Renal cortical epithelial cell (primary cell): ENCODE data around the gene FNDC5. TPM values are rescaled to one million over a fixed set of nuclear protein-coding genes. Genes with fewer than 3 reads are reported as not detected.

Source experiments
- DNase-seq: peaks from one replicate; pipeline ENCODE4 v3.0.0-alpha.2; 2011; ENCODE audit warnings: low read depth
- total RNA-seq: library from RNA; depleted of rRNA; stranded (reverse); fragments of >200 nt; gene quantifications from 2 replicates; pipeline ENCODE4 v1.2.3, GENCODE V29; 2014

FNDC5 gene
- total RNA-seq, 1 donor from 2014 or later: 0.70 TPM

DNA sequence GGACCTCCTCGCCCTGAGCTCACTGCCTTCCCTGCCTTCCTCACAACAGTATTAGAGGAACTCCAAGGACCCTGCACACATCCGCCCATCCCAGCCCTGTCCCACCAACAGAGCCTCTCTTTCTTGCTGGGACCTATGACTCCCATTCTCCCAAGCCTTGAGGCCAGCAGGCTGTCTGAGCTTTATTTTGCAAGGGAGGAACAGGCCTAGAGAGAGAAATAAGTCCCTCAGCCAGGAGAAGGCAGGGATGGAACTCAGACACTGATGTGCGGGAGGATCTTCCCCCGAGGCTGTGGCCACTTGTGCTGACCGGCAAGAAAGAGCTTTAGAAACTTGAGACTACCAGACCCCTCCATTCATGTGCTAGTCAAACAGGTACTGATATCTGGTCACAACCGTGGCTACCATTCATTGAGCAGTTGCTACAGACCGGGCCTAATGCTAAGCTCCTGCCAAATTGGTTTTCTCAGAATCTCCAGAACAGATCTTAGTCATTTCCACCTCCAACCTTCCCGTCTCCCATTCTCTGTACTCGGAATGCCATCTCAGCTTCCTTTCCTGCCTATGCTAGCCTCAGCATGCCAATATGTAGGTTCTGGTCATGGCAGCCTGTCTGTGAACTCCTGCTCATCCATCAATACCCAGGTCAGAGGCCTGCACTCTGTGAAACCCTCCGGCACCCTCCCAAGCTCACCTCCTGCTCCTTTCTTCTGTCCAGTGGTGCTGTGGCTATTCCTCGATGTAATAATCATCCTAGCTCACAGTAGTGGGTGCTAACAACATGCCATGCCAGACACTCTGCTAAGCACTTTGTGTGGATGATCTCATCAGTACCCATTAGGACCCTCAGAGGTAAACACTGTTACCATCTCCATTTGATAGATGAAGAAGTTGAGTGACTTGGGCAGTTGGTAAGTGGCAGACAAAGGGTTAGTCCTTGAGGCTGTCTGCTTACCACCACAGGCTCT lies 26.7 kb upstream of the FNDC5 start:
- no peak for DNase-seq

DNA sequence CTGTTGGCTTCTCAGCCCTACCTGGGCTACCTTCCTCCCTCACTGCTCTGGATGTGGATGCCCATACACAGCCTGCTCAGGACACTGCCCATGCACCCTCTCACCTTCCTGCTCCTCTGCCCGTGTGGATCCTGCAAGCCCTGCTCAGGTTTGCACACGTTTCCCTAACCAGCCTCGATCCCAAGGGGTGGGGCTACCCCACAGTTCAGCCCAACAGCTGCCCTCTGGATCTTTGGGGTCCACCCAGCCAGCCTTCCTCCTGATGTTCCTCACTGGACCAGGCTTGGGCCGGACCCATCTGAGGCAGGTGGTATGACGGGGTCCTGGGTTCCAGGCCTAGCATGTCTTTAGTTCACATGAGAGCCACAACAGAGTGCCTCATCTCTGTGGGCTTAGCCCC lies 25.7 kb upstream of the FNDC5 start:
- no peak for DNase-seq

GRCh38 chr1:32895325-32896215 lies 24.9 kb upstream of the FNDC5 start:
- DNase-seq: no peak

DNA sequence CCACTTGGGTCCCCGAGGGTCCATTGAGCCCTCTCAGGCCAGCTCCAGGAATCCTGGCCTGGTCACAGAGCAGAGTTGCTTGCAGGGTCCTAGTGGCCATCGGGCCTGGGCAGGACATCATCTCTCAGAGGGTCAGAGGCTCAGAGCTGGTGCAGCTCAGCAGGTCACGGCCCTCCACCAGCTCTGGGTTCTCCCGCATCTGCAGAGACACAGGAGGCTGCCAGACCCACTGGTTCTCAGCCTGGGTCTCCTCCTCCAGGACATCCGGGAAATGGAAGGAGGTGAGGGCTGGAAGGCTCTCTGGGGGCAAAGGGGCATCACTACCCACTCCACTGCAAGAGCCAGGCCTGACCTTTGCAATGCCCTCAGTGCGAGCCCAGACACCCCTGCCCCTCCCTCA lies 24.0 kb upstream of the FNDC5 start:
- DNase-seq: no peak

- no peak for DNase-seq
Observed at GRCh38 chr1:32894019-32894600, 23.4 kb upstream of the FNDC5 start.

GRCh38 chr1:32893198-32894018 lies 22.7 kb upstream of the FNDC5 start:
- DNase-seq: no peak

DNA sequence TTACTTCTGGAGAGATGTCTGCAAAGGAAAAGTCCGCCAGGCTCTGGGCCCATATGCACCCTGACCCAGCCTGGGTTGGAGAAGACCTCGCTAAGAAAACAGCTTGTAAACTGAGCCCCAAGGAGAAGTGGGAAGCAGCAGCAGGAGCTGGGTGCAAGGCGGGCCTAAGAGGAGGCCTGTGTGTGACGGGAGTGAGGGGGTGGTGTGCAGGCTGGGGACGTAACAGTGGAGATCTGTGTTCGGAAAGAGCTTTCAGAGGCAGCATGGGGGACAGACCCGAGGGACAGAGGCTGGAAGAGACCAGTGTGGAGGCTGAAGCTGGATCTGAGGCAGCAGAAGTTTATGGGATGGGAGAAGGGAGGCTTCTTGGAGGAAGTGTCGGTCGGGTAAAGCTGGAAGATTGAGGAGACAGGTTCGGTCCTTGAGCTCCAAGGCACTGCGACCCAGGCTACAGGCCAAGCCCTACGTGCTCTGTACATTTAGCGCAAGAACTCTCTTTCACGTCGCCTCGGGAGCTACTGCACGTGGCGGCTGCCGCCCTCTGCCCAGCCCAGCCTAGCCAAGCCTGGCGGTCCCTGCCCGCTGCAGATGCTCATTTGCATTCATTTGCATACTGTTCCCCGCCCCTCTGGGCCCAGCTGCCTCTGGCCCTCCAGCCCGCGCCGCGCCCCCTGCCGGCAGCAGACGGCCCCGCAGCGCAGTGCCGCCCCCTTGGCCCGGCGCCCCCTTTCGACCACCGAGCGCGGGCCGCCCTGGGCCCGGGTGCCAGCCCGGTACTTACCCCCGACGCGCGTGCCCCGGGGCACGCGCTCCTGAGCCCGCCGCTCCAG lies 21.9 kb upstream of the FNDC5 start:
- DNase-seq: no peak

DNA sequence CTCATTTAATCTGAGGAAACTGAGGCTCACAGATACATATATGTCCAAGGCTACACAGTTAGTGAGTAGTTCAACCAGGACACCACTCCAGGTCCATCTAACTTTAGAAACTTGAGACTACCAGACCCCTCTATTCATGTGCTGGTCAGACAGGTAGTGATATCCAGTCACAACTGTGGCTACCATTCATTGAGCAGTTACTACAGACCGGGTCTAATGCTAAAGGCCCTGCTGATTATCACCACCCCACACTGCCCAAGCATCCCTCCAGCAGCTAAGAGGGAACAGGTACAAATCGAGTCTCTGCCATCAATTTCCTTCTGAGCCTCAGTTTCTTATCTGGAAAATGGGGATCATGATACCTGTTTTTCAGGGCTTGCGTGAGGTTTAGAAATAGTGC lies 20.9 kb upstream of the FNDC5 start:
- DNase-seq: no peak

- no peak for DNase-seq
Observed at GRCh38 chr1:32891241-32891570, 20.5 kb upstream of the FNDC5 start.

GRCh38 chr1:32890516-32891240 lies 20.0 kb upstream of the FNDC5 start:
- DNase-seq: no peak

- no peak for DNase-seq
Observed at GRCh38 chr1:32889731-32890278, 19.1 kb upstream of the FNDC5 start.

DNA sequence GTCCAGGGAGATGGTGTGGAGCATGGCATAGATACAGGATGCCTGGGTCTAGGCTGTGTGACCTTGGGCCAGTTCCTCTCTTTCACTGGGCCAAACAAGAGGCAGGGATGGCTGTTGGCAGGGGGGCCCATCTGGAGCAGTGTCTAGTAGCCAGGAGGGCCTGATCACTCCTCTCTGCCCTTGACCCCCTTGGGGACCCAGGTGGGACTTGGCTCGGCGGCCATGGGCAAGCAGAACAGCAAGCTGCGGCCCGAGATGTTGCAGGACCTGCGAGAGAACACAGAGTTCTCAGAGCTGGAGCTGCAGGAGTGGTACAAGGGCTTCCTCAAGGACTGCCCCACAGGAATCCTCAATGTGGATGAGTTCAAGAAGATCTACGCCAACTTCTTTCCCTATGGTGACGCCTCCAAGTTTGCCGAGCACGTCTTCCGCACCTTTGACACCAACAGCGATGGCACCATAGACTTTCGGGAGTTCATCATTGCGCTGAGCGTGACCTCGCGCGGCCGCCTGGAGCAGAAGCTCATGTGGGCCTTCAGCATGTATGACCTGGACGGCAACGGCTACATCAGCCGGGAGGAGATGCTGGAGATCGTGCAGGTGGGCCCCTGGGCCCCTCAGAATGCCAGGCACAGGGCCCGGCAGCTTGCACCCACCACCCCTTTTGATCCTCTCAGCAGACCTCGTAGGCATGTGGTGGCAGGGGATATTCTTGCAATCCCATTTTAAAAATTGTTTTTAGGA lies 18.1 kb upstream of the FNDC5 start:
- DNase-seq: no peak

DNA sequence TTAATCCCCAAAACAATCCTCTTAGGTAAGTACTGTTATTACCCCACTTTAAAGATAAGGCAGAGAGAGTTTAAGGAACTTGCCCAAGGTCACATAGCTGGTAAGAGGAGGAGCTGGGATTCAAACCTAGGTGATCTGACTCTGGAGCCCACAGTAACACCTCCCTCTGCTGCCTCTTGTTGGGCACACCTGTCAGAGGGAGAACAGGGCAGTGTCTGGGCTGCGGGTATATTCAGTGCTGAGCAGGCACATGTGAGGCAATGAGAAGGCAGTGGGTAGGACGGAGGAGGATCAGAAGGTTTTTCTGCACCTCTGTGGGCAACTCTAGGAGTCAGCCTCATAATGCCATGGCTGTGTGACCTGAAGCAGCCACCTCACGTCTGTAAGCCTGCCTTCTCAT lies 17.4 kb upstream of the FNDC5 start:
- no peak for DNase-seq

DNA sequence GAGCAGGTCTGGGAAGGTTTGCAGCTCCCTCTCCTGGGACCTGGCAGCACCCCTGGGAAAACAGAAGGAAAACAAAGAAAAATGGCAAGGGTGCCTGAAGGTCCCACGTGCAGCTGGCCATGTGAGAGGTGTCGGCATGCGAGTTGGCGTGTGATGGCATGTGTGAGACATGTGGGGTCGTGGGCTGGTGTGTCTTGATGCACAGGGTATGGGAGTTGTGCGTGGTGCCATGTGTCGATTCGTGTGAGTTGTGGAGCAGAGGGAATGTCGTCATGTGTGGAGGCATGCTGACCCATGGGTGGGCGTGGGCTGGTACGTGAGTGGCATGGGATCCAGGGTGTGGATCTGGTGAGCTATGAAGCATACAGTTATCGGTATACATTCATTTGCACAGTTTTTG lies 16.9 kb upstream of the FNDC5 start:
- DNase-seq: no peak

DNA sequence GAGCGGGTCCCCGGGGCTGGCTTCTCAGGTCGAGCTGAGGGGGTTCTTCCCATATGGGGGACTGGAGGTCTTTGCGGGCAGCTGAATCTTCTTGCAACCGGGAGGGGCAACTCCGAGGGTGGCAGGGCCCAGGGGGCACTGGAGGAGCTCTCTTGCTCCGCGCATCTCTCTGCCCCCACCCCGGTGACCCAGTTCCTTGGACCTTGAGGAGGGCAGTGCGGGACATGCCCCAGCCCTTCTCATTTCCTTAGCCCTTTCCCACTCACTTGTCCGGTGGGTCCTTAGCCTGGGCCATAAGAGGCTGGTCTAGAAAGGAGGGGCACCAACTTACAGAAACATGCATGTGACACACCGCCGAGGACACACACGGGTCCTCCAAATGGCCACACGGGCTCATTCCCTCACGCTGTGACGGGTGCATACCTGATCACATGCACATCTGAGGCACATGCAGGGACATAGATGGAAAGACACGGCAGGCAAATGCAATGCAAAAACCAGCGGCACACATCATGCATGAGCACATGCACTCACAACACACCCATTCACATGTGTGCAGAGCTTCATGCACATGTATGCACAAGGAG lies 16.2 kb upstream of the FNDC5 start:
- no peak for DNase-seq

DNA sequence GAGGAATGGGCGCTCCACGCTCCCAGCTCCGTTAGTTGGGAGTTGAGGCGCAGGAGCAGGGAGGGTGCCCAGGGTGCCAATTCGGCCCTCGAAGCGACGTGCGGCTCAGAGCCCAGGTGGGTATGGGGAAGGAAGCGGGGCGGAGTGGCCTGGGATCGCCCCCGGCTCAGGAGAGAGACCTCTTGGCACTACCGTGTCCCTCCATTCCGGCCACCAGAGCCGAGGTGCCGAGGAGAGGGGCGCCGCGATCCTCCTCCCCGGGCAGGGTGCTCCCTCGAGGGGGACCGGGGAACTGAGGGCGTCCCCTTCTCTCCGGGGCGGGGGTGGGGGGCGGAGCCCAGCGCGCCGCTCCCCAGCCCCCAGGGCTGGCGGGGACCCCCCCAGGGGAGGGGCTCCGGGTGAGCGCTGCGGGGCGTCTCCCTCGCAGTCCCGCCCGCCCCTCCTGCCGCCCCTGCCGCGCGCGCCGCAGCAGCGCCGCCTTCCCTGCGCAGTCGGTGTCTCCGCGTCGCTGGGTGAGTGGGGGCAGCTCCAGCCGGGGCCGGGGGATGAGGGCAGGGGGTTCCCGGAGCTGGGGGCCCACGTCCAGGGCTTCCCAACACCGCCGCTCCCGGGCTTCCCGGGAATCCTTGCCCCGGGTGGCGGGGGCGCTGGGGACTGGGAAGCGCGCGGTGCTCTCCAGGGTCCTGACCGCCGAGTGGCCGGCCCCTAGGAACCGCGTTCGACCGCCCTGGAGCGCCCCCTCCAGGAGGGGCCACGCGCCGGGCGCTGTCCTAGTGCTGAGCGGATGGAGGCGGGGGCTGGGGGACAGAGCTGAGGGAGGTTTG lies 15.5 kb upstream of the FNDC5 start, which contains the start of gene HPCA:
HPCA (plus strand) TSS at position 488 of the 824 bp plus-strand sequence. CDS start 2,408 bp downstream, outside the sequence.
- DNase-seq: no peak

- no peak for DNase-seq
Observed at GRCh38 chr1:32885676-32886003, 14.9 kb upstream of the FNDC5 start.

GRCh38 chr1:32884726-32885125 lies 14.0 kb upstream of the FNDC5 start:
- DNase-seq: no peak
